GM23338 (cell line): Measurements from ENCODE around the gene CFAP77. TPM values are rescaled to one million over a fixed set of nuclear protein-coding genes. Genes with fewer than 3 reads are reported as not detected.

Experiments
- ATAC-seq: fragments of 200-7000 bp; cut with Tn5 transposase; 3 replicates; pipeline ENCODE4 v1.9.1; 2020
- DNase-seq: peaks from one replicate; pipeline ENCODE4 v3.0.0-alpha.2; 2015; ENCODE audit warnings: low spot score
- H2AFZ ChIP-seq: fragments of 200-600 bp; sonication (generic); 2 replicates; pipeline ENCODE4 v1.8.0; 2016; ENCODE audit warnings: antibody characterized with exemption, mild to moderate bottlenecking, moderate library complexity
- H3F3A ChIP-seq: fragments of 200-600 bp; sonication (generic); replicated peaks from 2 replicates; pipeline ENCODE4 v1.8.0; 2017; ENCODE audit warnings: antibody characterized with exemption, mixed run types, low read depth
- H3K27ac ChIP-seq: fragments of 200-600 bp; sonication (generic); 2 replicates; pipeline ENCODE4 v1.6.1; 2016; ENCODE audit warnings: low read depth
- H3K27me3 ChIP-seq: fragments of 200-600 bp; sonication (generic); 2 replicates; pipeline ENCODE4 v1.8.0; 2016; ENCODE audit warnings: mild to moderate bottlenecking, mixed run types, moderate library complexity; ENCODE audit not compliant: insufficient read depth
- H3K36me3 ChIP-seq: fragments of 200-600 bp; sonication (generic); 2 replicates; pipeline ENCODE4 v1.8.0; 2016; ENCODE audit warnings: mild to moderate bottlenecking; ENCODE audit not compliant: insufficient read depth
- H3K4me1 ChIP-seq: fragments of 200-600 bp; sonication (generic); 2 replicates; pipeline ENCODE4 v1.8.0; 2016; ENCODE audit warnings: mild to moderate bottlenecking, moderate library complexity; ENCODE audit not compliant: insufficient read depth
- H3K4me2 ChIP-seq: fragments of 200-600 bp; sonication (generic); 2 replicates; pipeline ENCODE4 v1.7.1; 2017; ENCODE audit warnings: mixed run types
- H3K4me3 ChIP-seq: fragments of 200-600 bp; sonication (generic); 2 replicates; pipeline ENCODE4 v1.6.1; 2016; ENCODE audit warnings: mixed run types
- H3K79me2 ChIP-seq: fragments of 200-600 bp; sonication (generic); replicated peaks from 2 replicates; pipeline ENCODE4 v1.8.0; 2017; ENCODE audit warnings: mild to moderate bottlenecking; ENCODE audit not compliant: insufficient read depth
- H3K9me2 ChIP-seq: fragments of 200-600 bp; sonication (generic); 2 replicates; pipeline ENCODE4 v1.8.0; 2017; ENCODE audit not compliant: insufficient read depth
- H4K20me1 ChIP-seq: fragments of 200-600 bp; sonication (generic); replicated peaks from 2 replicates; pipeline ENCODE4 v1.8.0; 2017; ENCODE audit warnings: mild to moderate bottlenecking; ENCODE audit not compliant: insufficient read depth
- H3K27ac Mint-ChIP-seq: 2 replicates; pipeline ENCODE4 v1.8.0; 2020; ENCODE audit warnings: inconsistent platforms, mild to moderate bottlenecking, moderate library complexity, mixed read lengths
- H3K27me3 Mint-ChIP-seq: 3 replicates; pipeline ENCODE4 v1.8.0; 2022; ENCODE audit warnings: low read depth, mild to moderate bottlenecking, moderate library complexity, mixed read lengths, inconsistent platforms; ENCODE audit not compliant: insufficient read depth, poor library complexity
- H3K36me3 Mint-ChIP-seq: 3 replicates; pipeline ENCODE4 v1.8.0; 2021; ENCODE audit warnings: low read depth, mild to moderate bottlenecking, inconsistent platforms, moderate library complexity, mixed read lengths
- H3K4me1 Mint-ChIP-seq: 3 replicates; pipeline ENCODE4 v1.8.0; 2020; ENCODE audit warnings: mild to moderate bottlenecking, inconsistent platforms, mixed read lengths
- H3K4me3 Mint-ChIP-seq: 3 replicates; pipeline ENCODE4 v1.8.0; 2021; ENCODE audit warnings: moderate library complexity, mild to moderate bottlenecking, inconsistent platforms, mixed read lengths
- H3K9me3 Mint-ChIP-seq: 3 replicates; pipeline ENCODE4 v1.8.0; 2020; ENCODE audit warnings: moderate library complexity, mild to moderate bottlenecking, inconsistent platforms, mixed read lengths
- CREB1 ChIP-seq: fragments of 250-450 bp; sonication (Bioruptor Pico); IDR thresholded peaks from 2 replicates; pipeline ENCODE4 v1.5.0; 2020; ENCODE audit warnings: low read depth, mild to moderate bottlenecking, moderate library complexity
- CTCF ChIP-seq, 2 experiments: fragments of 200-600 bp in 1 of 2; sonication (generic) in 1 of 2; conservative IDR thresholded peaks; 2 replicates each; pipeline versions ENCODE4 v1.5.1 to v1.6.1; 2016 to 2017; ENCODE audit warnings: antibody characterized with exemption in 2 of 2, low read depth in 2 of 2, mild to moderate bottlenecking in 2 of 2, moderate library complexity in 1 of 2
- ETS1 ChIP-seq: IDR thresholded peaks from 2 replicates; pipeline ENCODE4 v1.6.1; 2016; ENCODE audit warnings: antibody characterized with exemption
- EZH2 ChIP-seq: fragments of 200-600 bp; sonication (generic); IDR thresholded peaks from one replicate; pipeline ENCODE4 v1.8.0; 2017; ENCODE audit warnings: antibody characterized with exemption, mild to moderate bottlenecking, low read depth; ENCODE audit not compliant: unreplicated experiment
- EZH2phosphoT487 ChIP-seq: fragments of 200-600 bp; sonication (generic); IDR thresholded peaks from one replicate; pipeline ENCODE4 v1.8.1; 2018; ENCODE audit warnings: antibody characterized with exemption; ENCODE audit not compliant: unreplicated experiment
- POLR2AphosphoS5 ChIP-seq: IDR thresholded peaks from 2 replicates; pipeline ENCODE4 v1.6.1; 2016; ENCODE audit warnings: antibody characterized with exemption, low read depth
- STAT1 ChIP-seq: IDR thresholded peaks from one replicate; pipeline ENCODE4 v1.6.1; 2016; ENCODE audit warnings: antibody characterized with exemption; ENCODE audit not compliant: unreplicated experiment
- ZNF114 ChIP-seq: fragments of 250-450 bp; sonication (Bioruptor Pico); IDR thresholded peaks from 2 replicates; pipeline ENCODE4 v1.5.0; 2020; ENCODE audit warnings: mild to moderate bottlenecking, moderate library complexity
- ZNF331 ChIP-seq: fragments of 250-450 bp; sonication (Bioruptor Pico); IDR thresholded peaks from 2 replicates; pipeline ENCODE4 v1.5.0; 2020; ENCODE audit warnings: low read depth, mild to moderate bottlenecking, moderate library complexity
- ZNF462 ChIP-seq: fragments of 250-450 bp; sonication (Bioruptor Pico); IDR thresholded peaks from 2 replicates; pipeline ENCODE4 v1.5.0; 2020; ENCODE audit warnings: mild to moderate bottlenecking, moderate library complexity
- polyA plus RNA-seq: library from polyadenylated mRNA; unstranded; fragments of >200 nt; fragmentation: Nextera tagmentation; extraction: Ambion mirVana; gene quantifications from 2 replicates; pipeline ENCODE4 v1.2.1, GENCODE V29; 2016
- total RNA-seq: library from RNA; depleted of rRNA; stranded (reverse); fragments of >200 nt; shearing (Covaris generic); gene quantifications from 2 replicates; pipeline ENCODE4 v1.2.3, GENCODE V29; 2014

Gene CFAP77
- total and polyA plus RNA-seq, 2 experiments from 2014 or later: 0.97 to 1.3 TPM

GRCh38 chr9:132514011-132514744 lies 104.2 kb downstream of the CFAP77 start:
- Mint-ChIP-seq H3K9me3 (no peaks in the 10 kb centered on the region; the same call in 2 of the 3 replicates), H3K27ac (no peak overlapping the region), H3K4me3 (no peak overlapping the region), H3K27me3 (peaks cover 14% of the 10 kb centered on the region), H3K36me3 (no peaks in the 10 kb centered on the region), H3K4me1 (peaks cover 6% of the 10 kb centered on the region; the same call in 2 of the 3 replicates)
- Histone ChIP-seq H3K4me3 (no peak overlapping the region), H3K27me3 (no peaks in the 10 kb centered on the region), H3K79me2 (no peaks in the 10 kb centered on the region), H3K4me1 (no peaks in the 10 kb centered on the region), H3F3A (no peaks in the 10 kb centered on the region), H3K9me2 (no peaks in the 10 kb centered on the region), H4K20me1 (no peaks in the 10 kb centered on the region), H3K36me3 (no peaks in the 10 kb centered on the region), H3K4me2 (no peak overlapping the region), H2AFZ (no peak overlapping the region), H3K27ac (no peak overlapping the region)
- no peak for DNase-seq
- TF ChIP-seq CREB1 (CRISPR knock-in tag) (no peak), EZH2phosphoT487 (no peak), EZH2 (no peak), ETS1 (no peak), CTCF (conservative IDR thresholded peaks at IDR 0.05; ENCODE audit: low read depth in 2 of 2) (no peak)
- no peak for ATAC-seq

- no peak overlapping the region for H3K4me3 ChIP-seq
- H3K4me1 ChIP-seq: no peaks in the 10 kb centered on the region
- no peak overlapping the region for H3K27ac ChIP-seq
- Mint-ChIP-seq H3K9me3 (no peaks in the 10 kb centered on the region; the same call in 2 of the 3 replicates), H3K36me3 (no peaks in the 10 kb centered on the region), H3K4me3 (no peak overlapping the region), H3K27ac (no peak overlapping the region), H3K4me1 (peaks cover 6% of the 10 kb centered on the region; the same call in 2 of the 3 replicates), H3K27me3 (peaks cover 13% of the 10 kb centered on the region)
- H3K4me2 ChIP-seq: no peak overlapping the region
- 0 out of 2 replicates have a peak overlapping the region, but pooled peaks have one; percentile 18 for H2AFZ ChIP-seq
- H3K27me3 ChIP-seq: no peaks in the 10 kb centered on the region
- no peaks in the 10 kb centered on the region for H4K20me1 ChIP-seq
- H3F3A ChIP-seq: no peaks in the 10 kb centered on the region
- H3K9me2 ChIP-seq: no peaks in the 10 kb centered on the region
- no peaks in the 10 kb centered on the region for H3K79me2 ChIP-seq
- DNase-seq (no peak), ATAC-seq (no peak)
- no peaks in the 10 kb centered on the region for H3K36me3 ChIP-seq
- TF ChIP-seq ZNF462 (no peak), ZNF114 (CRISPR knock-in tag) (no peak), EZH2 (no peak), POLR2AphosphoS5 (no peak), EZH2phosphoT487 (no peak), ETS1 (no peak), ZNF331 (CRISPR knock-in tag) (no peak), STAT1 (no peak)
Measured at GRCh38 chr9:132514821-132515220, 104.8 kb downstream of the CFAP77 start.
